ENCODE measurements around the gene ALG12. TPM values are rescaled to one million over a fixed set of nuclear protein-coding genes. Genes with fewer than 3 reads are reported as not detected.
"Not testable (repeated sequence)": the region's sequence is repeated elsewhere in the genome, so short reads cannot be mapped to it uniquely, and the experiment has no call there.

ALG12 gene
- total and polyA plus RNA-seq, 4 donors = 13.3 to 27.4 (median 19.1) TPM

DNA sequence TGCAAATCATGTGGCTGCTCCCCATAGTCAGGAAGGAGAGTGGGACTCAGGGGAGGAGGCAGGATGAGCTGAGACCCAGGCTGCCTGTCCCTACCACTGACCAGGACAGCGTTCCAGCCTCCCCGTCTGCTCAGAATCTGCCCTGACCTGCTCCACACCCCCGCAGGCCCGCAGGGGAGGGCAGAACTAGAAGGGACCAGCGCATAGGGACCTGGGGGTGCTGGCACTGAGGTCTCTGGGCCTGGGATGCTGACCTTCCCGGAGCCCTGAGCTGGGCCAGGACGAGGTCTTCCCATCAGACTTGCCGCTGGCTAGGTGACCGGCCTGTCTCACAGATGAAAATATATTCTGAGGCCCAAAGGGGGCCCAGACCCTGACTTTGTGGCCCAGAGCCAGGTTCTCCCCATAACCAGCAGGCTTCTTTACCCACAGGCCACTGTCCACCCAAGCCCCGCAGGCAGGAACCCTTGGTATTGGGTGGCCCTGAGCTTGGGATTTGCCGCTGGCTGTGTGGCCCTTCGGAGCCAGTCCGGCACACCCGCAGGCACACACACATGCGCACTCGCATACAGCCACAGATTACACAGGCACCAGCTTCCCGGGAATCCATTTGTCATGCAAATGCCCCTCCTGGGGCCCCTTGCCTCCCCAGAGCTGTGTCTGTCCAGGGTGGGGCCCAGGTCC, 28.5 kb upstream of the ALG12 start:
- 51% methylated on average over 17 of the region's 17 CpGs for WGBS (ENCODE audit: insufficient coverage)
- Histone ChIP-seq H3K27ac (ENCODE audit: low read depth, low read length) (no peak overlapping the region), H3K4me1 (ENCODE audit: control insufficient read depth, insufficient read depth, low read length) (peaks cover 18% of the 10 kb centered on the region), H3K36me3 (ENCODE audit: control insufficient read depth, insufficient read depth, low read length) (no peaks in the 10 kb centered on the region), H3K27me3 (ENCODE audit: control insufficient read depth, insufficient read depth, low read length) (no peaks in the 10 kb centered on the region), H3K9me3 (ENCODE audit: control insufficient read depth, insufficient read depth, low read length) (no peaks in the 10 kb centered on the region), H3K4me3 (ENCODE audit: low read depth, low read length) (no peak overlapping the region)
- no peak for DNase-seq (ENCODE audit: low read depth in 4 of 6, low spot score in 6 of 6)

DNA sequence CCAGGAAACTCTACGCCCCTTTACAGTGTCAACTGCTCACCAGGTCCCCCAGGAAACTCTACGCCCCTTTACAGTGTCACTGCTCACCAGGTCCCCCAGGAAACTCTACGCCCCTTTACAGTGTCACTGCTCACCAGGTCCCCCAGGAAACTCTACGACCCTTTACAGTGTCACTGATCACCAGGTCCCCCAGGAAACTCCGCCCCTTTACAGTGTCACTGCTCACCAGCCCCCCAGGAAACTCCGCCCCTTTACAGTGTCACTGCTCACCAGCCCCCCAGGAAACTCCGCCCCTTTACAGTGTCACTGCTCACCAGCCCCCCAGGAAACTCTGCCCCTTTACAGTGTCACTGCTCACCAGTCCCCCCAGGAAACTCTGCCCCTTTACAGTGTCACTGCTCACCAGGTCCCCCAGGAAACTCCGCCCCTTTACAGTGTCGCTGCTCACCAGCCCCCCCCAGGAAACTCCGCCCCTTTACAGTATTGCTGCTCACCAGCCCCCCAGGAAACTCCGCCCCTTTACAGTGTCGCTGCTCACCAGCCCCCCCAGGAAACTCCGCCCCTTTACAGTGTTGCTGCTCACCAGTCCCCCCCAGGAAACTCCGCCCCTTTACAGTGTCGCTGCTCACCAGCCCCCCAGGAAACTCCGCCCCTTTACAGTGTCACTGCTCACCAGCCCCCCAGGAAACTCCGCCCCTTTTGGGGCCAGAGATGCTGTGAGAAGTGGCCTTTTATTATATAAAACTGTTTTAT, 27.0 kb upstream of the ALG12 start:
- H3K36me3 ChIP-seq (ENCODE audit: control insufficient read depth, insufficient read depth, low read length); H3K9me3 ChIP-seq (ENCODE audit: control insufficient read depth, insufficient read depth, low read length); DNase-seq (ENCODE audit: low read depth in 4 of 6, low spot score in 6 of 6); H3K27ac ChIP-seq (ENCODE audit: low read depth, low read length); H3K27me3 ChIP-seq (ENCODE audit: control insufficient read depth, insufficient read depth, low read length); H3K4me3 ChIP-seq (ENCODE audit: low read depth, low read length): not testable (repeated sequence)
- WGBS (ENCODE audit: insufficient coverage) = 71% methylated on average over 5 of the region's 17 CpGs
- peaks cover 13% of the 10 kb centered on the region for H3K4me1 ChIP-seq (ENCODE audit: control insufficient read depth, insufficient read depth, low read length)

DNA sequence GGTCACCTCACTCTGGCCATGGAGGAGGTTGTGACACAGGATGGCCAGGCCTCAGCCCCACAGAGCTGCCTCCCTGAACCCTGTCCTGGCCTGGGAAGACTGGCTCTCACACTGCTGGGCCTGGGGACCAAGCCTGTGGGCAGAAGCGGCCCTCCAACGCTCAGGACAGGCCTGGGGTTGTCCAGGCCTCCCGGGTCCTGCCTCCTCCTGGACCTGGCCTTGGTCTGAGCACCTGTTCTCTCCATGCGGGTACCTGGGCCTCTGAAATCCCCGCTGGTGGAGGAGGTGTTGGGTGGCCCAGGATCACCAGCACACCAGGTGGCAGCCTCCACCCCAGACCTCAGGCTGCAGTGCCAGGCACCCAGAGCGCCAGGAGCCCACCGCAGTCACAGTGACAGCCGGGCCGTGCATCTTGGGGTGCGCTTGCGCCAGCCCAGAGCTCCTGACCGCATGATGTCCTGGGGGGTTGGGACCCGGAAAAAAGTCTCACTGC, 26.2 kb upstream of the ALG12 start:
- Histone ChIP-seq H3K4me1 (ENCODE audit: control insufficient read depth, insufficient read depth, low read length) (peaks cover 11% of the 10 kb centered on the region), H3K36me3 (ENCODE audit: control insufficient read depth, insufficient read depth, low read length) (no peaks in the 10 kb centered on the region), H3K4me3 (ENCODE audit: low read depth, low read length) (no peak overlapping the region), H3K9me3 (ENCODE audit: control insufficient read depth, insufficient read depth, low read length) (no peaks in the 10 kb centered on the region), H3K27me3 (ENCODE audit: control insufficient read depth, insufficient read depth, low read length) (no peaks in the 10 kb centered on the region), H3K27ac (ENCODE audit: low read depth, low read length) (no peak overlapping the region)
- DNase-seq (ENCODE audit: low read depth in 4 of 6, low spot score in 6 of 6) = no peak
- WGBS (ENCODE audit: insufficient coverage) = 96% methylated on average over 12 of the region's 13 CpGs

DNA sequence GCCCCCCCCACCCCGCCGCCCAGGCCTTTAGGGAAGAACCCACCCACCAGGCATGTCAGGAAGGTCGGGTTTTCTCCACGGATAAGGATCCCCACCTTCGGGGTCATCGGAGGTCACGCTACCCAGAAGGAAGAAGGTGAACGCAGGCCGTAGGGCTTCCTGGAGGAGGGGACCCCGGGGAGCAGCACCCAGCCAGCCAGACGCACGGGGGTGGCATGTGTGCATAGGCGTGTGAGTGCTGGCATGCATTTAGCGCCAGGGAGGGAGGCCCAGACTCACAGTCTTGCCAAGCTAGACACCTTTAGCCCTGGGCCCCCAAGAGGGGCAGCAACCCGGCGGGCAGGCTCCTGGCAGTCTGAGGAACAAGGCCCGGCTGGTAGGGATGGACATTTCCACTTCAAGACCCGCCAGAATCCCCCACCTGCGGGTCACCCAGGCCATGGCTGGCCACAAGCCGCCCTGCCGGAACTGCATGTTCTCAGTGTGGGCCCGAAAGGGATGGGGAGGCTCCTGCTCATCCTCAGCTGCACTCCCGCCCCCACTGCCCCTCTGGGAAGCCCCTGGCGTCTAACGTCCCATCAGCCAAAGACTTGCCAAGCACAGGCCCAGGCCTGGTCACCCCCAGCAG, 25.6 kb upstream of the ALG12 start:
- Histone ChIP-seq H3K9me3 (ENCODE audit: control insufficient read depth, insufficient read depth, low read length) (no peaks in the 10 kb centered on the region), H3K27ac (ENCODE audit: low read depth, low read length) (no peak overlapping the region), H3K4me3 (ENCODE audit: low read depth, low read length) (no peak overlapping the region), H3K27me3 (ENCODE audit: control insufficient read depth, insufficient read depth, low read length) (no peaks in the 10 kb centered on the region), H3K4me1 (ENCODE audit: control insufficient read depth, insufficient read depth, low read length) (peaks cover 11% of the 10 kb centered on the region), H3K36me3 (ENCODE audit: control insufficient read depth, insufficient read depth, low read length) (no peaks in the 10 kb centered on the region)
- no peak for DNase-seq (ENCODE audit: low read depth in 4 of 6, low spot score in 6 of 6)
- 86% methylated on average over 23 of the region's 25 CpGs for whole genome bisulfite sequencing (ENCODE audit: insufficient coverage)

DNA sequence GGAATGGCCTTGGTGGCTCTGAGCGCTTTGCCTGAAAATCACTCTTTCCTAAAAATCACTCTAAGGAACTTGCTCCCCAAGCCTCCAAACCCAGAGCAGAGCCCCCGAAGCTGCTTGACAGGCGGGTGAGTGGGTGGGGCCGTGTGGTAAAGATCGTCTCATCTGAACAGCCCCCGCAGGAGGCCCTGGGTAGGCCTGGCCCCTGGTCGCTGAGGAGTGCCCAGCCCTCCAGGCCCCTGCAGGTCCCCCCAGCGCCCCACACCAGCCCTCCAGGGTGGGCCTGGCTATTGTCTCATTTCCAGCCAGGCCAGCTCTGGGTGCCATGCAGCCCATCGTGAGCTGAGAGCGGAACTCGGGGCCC, 25.1 kb upstream of the ALG12 start:
- no peak for DNase-seq (ENCODE audit: low read depth in 4 of 6, low spot score in 6 of 6)
- Histone ChIP-seq H3K27ac (ENCODE audit: low read depth, low read length) (no peak overlapping the region), H3K4me3 (ENCODE audit: low read depth, low read length) (no peak overlapping the region), H3K27me3 (ENCODE audit: control insufficient read depth, insufficient read depth, low read length) (no peaks in the 10 kb centered on the region), H3K9me3 (ENCODE audit: control insufficient read depth, insufficient read depth, low read length) (no peaks in the 10 kb centered on the region), H3K36me3 (ENCODE audit: control insufficient read depth, insufficient read depth, low read length) (no peaks in the 10 kb centered on the region), H3K4me1 (ENCODE audit: control insufficient read depth, insufficient read depth, low read length) (peaks cover 16% of the 10 kb centered on the region)
- WGBS (ENCODE audit: insufficient coverage) = 75% methylated on average over 10 of the region's 11 CpGs

DNA sequence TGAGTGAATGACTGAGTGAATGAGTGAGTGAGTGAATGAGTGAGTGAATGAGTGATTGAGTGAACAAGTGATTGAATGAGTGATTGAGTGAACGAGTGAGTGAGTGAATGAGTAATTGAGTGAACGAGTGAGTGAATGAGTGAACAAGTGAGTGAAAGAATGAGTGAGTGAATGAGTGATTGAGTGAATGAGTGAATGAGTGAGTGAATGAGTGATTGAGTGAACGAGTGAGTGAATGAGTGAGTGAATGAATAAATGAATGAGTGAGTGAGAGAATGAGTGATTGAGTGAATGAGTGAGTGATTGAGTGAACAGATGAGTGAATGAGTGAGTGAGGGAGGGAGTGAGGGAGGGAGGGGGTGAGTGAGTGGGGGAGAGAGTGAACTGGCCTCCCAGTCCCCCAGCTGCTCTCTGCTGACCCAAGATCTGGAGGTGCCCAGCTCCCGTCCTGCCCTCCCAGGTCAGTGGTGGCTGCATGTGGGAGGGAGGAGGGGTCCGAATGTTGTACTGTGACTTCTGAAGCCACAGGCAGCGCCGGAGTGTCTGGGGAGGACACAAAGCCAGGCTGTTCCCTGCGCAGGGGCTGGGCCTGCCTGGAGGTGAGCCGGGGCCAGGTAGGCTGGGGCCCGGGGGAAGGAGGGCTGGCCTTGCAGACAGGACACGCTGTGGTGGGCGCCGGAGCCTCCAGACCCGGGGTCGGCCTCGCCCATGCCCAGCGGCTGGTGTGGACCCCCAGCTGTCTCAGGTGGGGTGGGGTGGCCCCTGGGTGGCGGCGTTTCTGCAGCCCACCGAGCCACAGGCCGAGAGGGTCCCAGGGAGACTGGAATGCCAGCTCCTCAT, 24.5 kb upstream of the ALG12 start:
- WGBS (ENCODE audit: insufficient coverage) = 90% methylated on average over 21 of the region's 21 CpGs
- no peaks in the 10 kb centered on the region for H3K9me3 ChIP-seq (ENCODE audit: control insufficient read depth, insufficient read depth, low read length)
- no peak overlapping the region for H3K27ac ChIP-seq (ENCODE audit: low read depth, low read length)
- H3K4me1 ChIP-seq (ENCODE audit: control insufficient read depth, insufficient read depth, low read length) = peaks cover 22% of the 10 kb centered on the region
- H3K27me3 ChIP-seq (ENCODE audit: control insufficient read depth, insufficient read depth, low read length) = no peaks in the 10 kb centered on the region
- no peaks in the 10 kb centered on the region for H3K36me3 ChIP-seq (ENCODE audit: control insufficient read depth, insufficient read depth, low read length)
- no peak for DNase-seq (ENCODE audit: low read depth in 4 of 6, low spot score in 6 of 6)
- H3K4me3 ChIP-seq (ENCODE audit: low read depth, low read length) = no peak overlapping the region

DNA sequence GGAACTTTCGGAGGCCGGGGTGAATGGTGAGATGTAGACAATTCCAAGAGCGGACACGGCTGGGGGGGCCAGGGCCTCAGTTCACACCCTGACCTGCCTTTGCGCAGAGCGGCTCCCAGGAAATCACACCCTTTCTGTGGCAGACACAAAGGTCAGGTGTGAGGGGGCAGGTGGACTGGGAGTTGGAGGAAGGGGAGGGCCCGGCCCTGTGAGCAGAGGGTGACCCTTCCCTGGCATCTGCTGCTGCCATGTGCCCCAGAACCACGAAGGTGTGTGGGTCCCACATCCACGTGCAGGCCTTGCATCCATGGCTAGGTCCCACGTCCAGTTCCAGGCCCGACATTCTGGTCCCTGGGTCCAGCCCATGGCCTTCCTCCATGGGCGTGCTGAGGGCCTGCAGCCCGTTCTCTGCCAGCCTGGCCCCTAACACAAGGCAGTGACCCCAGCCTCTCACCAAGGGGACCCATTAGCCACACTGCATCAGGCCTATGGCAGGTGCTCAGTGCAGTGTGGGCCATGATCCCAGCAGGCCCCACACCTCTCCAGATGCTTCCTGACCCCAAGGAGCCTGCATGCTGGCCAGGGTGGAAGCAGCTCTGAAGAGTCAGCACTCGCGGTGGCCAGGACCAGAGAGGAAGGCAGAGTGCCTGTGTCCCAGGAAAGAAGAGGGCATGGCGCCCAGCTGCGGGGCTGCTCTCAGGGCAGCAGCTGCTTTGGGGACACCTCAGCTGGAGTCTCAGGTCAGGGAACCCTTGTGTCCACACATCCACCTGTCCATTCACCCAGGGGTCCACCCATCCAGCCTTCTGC, 23.5 kb upstream of the ALG12 start:
- no peak for DNase-seq (ENCODE audit: low read depth in 4 of 6, low spot score in 6 of 6)
- Histone ChIP-seq H3K27me3 (ENCODE audit: control insufficient read depth, insufficient read depth, low read length) (no peaks in the 10 kb centered on the region), H3K36me3 (ENCODE audit: control insufficient read depth, insufficient read depth, low read length) (no peaks in the 10 kb centered on the region), H3K4me1 (ENCODE audit: control insufficient read depth, insufficient read depth, low read length) (peaks cover 30% of the 10 kb centered on the region), H3K27ac (ENCODE audit: low read depth, low read length) (no peak overlapping the region), H3K4me3 (ENCODE audit: low read depth, low read length) (no peak overlapping the region), H3K9me3 (ENCODE audit: control insufficient read depth, insufficient read depth, low read length) (no peaks in the 10 kb centered on the region)
- 94% methylated on average over 14 of the region's 17 CpGs for WGBS (ENCODE audit: insufficient coverage)

DNA sequence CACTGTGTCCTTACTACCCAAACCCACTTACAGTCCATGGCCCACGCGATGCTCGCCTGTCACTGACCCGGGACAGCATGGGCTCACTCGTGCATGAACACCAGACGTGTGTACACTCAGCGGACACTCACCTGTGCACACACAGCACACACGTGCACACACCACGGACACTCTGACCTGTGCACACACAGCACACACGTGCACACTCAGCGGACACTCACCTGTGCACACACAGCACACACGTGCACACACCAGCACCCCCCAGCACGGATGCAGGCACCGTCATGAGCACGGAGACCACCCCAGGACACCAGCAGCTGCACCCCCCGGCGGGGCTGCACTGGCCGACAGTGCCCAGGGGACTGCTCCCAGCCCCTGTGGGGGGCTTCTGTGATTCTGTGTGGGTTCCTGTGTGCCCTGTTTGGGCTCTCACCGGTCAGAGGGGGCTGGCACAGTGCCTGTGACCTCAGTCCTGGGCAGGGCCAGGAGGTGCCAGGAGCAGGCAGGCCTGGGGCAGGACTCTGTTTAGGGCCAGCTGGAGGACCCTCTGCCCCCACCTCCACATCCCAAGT, 20.4 kb upstream of the ALG12 start:
- Histone ChIP-seq H3K27ac (ENCODE audit: low read depth, low read length) (no peak overlapping the region), H3K4me3 (ENCODE audit: low read depth, low read length) (no peak overlapping the region), H3K27me3 (ENCODE audit: control insufficient read depth, insufficient read depth, low read length) (no peaks in the 10 kb centered on the region), H3K4me1 (ENCODE audit: control insufficient read depth, insufficient read depth, low read length) (peaks cover 50% of the 10 kb centered on the region), H3K9me3 (ENCODE audit: control insufficient read depth, insufficient read depth, low read length) (no peaks in the 10 kb centered on the region), H3K36me3 (ENCODE audit: control insufficient read depth, insufficient read depth, low read length) (no peaks in the 10 kb centered on the region)
- no peak for DNase-seq (ENCODE audit: low read depth in 4 of 6, low spot score in 6 of 6)
- WGBS (ENCODE audit: insufficient coverage) = 88% methylated on average over 14 of the region's 19 CpGs
